Gastroesophageal sphincter (tissue), 2 donors: ENCODE data around the gene AP3S2.

Source experiments
- POLR2A ChIP-seq, 2 donors: fragments of 450-650 bp; IDR thresholded peaks; one replicate each; pipeline ENCODE4 v1.6.1; 2017; ENCODE audit warnings: antibody characterized with exemption in 2 of 2, mild to moderate bottlenecking in 2 of 2, moderate library complexity in 1 of 2
- POLR2AphosphoS5 ChIP-seq: sonication (generic); formaldehyde crosslinking; IDR thresholded peaks from one replicate; pipeline ENCODE4 v1.6.1; 2017; ENCODE audit warnings: antibody characterized with exemption

DNA sequence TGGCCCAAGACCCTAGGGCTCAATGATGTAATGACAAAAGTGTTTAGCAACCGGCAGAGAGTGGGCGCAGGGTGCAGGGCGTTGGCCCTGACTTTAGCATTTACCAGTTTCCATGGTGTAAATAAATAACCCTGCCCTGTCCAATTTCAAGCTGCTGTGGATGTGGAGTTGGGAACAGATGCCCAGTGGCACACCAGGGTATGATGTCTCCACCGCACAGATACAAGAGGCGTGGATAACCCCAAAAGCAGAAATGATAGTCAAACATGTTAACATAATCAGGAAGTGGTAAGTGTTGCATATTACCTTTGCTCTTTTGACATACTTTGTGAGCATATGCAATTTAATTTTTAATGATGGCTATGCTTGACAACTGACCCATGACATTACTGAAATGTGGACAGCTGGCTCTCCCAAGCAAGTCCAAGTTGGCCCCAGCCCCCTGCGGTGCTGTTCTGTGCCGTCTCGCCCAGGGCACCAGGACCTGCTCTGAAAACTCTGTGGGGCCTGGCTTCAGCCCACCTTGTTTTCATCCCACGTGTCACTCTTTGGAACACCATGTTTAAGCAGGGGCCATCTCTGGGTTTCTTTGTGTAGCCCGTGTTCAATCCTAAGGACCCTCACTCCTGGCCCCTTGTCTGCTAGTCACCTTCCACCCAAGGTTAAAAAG, 68.4 kb downstream of the AP3S2 start:
- no peak for TF ChIP-seq POLR2AphosphoS5
- TF ChIP-seq POLR2A (IDR thresholded peaks at IDR 0.05): no peak
